NCI-H2107 (cell line): ENCODE results near the gene MUC12.
"Not testable (repeated sequence)": the region's sequence is repeated elsewhere in the genome, so short reads cannot be mapped to it uniquely, and the experiment has no call there.

Experiments used
- DNase-seq: peaks from one replicate; lab custom pipeline; 2025; lab: John Stamatoyannopoulos, UW

Gene MUC12

DNA sequence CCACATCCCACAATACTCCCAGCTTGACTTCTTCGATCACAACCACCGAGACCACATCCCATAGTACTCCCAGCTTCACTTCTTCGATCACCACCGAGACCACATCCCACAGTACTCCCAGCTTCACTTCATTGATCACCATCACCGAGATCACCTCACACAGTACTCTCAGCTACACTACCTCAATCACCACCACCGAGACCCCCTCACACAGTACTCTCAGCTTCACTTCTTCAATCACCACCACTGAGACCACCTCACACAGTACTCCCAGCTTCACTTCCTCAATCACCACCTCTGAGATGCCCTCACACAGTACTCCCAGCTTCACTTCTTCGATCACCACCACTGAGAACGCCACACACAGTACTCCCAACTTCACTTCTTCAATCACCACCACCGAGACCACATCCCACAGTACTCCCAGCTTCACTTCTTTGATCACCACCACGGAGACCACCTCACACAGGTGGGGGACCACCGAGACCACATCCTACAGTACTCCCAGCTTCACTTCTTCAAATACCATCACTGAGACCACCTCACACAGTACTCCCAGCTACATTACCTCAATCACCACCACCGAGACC is 11.4 kb upstream of the MUC12 start:
- DNase-seq, result no peak

DNA sequence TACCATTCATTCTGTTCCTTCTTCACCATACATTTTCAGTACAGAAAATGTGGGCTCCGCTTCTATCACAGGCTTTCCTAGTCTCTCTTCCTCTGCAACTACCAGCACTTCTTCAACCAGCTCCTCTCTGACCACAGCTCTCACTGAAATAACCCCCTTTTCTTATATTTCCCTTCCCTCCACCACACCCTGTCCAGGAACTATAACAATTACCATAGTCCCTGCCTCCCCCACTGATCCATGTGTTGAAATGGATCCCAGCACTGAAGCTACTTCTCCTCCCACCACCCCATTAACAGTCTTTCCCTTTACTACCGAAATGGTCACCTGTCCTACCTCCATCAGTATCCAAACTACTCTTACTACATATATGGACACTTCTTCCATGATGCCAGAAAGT is 9.5 kb upstream of the MUC12 start:
- no peak for DNase-seq

DNA sequence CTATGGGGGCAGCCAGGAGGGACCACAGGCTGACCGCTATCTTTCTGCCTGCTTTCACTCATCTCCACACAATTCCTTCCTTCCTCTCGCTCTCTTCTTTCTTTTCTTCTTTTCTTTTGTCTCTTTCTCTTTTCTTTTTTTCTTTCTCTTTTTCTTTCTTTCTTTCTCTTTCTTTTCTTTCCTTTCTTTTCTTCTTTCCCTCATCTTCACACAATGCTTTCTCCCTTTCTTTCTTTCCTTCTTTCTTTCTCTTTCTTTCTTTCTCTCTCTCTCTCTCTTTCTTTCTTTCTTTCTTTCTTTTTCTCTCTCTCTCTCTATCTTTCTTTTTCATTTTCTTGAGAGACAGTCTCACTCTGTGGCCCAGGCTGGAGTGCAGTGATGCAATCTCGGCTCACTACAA is 6.8 kb upstream of the MUC12 start:
- DNase-seq, result no peak

DNA sequence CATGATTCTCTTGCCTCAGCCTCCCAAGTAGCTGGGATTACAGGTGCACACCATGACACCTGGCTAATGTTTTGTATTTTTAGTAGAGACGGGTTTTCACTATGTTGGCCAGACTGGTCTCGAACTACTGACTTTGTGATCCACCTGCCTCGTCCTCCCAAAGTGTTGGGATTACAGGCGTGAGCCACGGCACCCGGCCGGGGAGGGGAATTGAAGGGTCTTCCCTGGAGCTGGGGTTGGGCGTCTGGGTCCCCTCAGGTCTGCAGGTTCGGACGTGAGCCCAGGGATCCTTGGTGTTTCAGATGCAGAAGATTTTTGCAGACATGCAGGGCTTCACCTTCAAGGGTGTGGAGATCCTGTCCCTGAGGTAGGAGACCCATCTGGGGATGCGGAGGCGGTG is 6.0 kb upstream of the MUC12 start:
- DNase-seq, result no peak

DNA sequence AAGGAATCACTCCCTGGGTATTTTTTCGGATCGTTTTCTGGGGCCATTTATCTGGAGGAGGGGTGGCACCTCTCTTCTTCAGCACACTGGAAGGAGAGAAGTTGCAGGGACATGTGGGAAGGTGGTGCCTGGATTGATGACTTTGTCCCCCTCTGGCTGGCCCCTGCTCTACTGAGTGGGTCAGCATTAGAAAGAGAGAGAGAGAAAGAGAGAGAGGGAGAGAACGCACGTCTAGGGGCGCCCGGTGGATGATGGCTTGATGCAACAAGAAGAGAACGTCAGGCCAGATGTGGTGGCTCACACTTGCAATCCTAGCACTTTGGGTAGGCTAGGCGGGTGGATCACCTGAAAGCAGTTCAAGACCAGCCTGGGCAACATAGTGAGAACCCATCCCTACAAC is 5.5 kb upstream of the MUC12 start:
- no peak for DNase-seq

DNA sequence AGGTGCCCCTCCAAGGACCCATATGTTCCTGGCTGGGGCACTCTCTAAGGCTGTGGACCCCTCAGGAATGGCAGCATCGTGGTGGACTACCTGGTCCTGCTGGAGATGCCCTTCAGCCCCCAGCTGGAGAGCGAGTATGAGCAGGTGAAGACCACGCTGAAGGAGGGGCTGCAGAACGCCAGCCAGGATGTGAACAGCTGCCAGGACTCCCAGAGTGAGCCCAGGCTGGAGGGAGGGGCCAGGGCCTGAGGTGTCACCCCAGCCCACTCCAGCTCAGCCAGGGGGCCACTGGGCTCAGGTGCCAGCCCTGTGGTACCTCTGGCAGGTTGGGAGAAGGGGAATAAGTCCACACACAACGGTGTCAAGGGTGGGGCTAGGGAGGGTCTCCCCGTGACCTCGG is 4.7 kb upstream of the MUC12 start:
- DNase-seq, result no peak

DNA sequence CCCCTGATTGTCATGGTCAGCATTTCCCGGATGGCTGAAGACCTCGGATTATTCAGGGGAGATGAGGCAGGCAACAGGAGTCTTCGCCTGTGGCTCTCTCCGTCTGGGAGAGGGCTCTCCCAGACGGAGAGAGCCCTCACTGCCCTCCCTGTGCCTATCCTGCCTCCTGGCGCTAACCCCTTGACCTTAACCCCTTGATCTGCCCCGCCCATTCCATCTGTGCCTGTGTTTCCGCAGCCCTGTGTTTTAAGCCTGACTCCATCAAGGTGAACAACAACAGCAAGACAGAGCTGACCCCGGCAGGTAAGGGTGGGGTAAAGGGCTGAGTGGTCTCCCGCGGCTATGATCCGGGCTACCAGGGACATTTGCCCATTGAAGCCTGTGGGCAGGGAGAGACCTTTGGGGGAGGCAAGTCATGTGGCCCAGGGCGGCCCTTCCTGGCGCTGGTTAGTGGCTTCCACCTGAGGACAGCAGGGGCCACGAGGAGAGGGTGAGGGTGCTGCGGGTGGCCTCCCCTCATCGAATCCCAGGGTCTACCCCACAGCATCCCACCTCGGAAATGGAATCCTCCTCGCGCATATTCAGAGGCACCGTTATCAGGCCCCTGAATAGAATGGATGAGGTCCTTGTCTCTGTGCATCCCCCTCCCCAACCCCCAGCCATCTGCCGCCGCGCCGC is 4.2 kb upstream of the MUC12 start:
- no peak for DNase-seq

DNA sequence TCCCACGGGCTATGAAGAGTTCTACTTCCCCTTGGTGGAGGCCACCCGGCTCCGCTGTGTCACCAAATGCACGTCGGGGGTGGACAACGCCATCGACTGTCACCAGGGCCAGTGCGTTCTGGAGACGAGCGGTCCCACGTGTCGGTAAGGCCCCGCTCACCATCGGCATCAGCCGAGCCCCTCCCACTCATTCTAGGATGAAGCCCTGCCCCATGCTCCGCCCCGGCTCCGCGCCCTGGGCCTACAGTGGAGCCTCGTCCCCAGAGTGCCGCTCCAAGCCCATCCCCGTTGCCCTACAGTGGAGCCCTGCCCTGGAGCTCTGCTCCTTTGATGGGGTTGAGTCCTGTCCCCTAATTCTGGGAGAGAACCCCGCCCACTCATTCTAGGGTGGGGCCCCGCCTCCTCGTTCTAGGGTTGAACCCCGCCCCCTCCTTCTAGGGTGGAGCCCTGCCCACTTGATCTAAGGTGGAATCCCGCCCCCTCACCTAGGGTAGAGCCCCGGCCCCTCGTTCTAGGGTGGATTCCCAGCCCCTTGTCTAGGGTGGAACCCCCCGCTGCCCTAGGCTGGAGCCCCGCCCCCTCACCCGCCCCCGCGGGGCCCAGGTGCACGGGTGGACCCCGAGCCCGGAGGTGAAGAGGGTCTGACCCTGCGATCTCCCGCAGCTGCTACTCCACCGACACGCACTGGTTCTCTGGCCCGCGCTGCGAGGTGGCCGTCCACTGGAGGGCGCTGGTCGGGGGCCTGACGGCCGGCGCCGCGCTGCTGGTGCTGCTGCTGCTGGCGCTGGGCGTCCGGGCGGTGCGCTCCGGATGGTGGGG is 3.4 kb upstream of the MUC12 start:
- DNase-seq, result no peak

DNA sequence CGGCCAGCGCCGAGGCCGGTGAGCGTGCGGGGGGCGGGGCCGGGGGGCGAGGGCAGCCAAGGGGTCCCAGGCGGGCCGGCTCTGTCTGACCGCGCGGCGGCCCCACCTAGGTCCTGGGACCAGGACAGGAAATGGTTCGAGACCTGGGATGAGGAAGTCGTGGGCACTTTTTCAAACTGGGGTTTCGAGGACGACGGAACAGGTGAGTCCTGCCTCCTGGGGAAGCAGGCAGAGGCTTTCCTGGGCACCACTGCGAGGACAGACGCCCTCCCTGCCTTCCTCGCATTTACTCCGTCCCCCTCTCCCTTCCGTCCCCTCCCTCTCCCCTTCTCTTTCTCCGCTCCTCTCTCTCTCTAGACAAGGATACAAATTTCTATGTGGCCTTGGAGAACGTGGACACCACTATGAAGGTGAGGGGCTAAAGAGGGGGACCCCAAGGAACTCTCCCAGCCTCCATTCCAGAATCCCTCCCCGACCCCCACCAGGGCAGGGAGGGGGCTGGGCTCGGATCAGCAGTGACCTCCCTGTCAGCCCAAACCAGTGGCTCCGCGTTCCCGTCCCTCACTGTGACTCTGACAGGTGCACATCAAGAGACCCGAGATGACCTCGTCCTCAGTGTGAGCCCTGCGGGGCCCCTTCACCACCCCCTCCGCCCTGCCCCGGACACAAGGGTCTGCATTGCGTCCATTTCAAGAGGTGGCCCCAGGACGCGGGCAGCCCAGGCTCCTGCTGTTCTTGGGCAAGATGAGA is 2.6 kb upstream of the MUC12 start:
- no peak for DNase-seq

DNA sequence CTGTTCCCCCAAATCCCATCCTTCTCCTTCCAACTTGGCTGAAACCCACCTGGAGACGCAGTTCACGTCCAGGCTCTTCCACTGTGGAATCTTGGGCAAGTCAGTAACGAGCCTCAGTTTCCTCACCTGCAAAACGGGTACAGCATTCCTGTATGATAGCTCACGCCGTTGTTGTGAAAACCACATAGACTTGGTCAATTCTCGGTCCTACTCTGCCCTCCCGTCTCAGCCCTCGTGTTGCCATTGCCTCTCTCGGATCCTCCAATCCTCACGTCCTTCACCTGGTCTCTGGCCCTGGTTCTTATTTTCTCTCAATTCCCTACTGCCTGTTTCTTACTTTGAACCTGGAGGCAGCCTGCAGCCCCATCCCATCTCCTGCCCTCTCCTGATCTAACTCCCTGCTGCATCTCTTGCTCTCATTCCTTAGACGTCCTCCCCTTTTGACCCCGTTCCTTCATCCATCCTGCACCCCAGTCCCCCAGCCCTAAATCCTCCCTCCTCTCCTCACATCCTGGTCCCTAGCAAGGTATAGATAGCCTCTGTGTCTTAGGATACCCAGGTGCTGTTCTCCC is 2.0 kb upstream of the MUC12 start:
- no peak for DNase-seq

DNA sequence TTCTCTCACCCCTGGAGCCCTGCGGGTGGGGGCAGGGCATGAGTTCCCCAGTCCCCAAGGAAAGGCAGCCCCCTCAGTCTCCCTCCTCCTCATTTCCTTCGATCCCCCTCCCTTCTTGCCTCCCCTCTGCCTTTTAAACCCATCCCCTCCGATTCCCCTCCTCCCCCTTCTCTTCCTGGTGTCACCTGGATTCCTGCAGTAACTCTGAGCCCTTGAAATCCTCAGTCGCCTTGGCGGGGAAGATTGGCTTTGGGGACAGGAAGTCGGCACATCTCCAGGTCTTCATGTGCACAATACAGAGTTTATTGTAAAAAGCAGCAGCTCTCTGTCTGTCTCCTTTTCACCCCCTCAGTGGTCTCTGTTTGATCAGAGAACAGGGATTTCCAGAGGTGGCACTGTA is 1.3 kb upstream of the MUC12 start:
- no peak for DNase-seq

DNA sequence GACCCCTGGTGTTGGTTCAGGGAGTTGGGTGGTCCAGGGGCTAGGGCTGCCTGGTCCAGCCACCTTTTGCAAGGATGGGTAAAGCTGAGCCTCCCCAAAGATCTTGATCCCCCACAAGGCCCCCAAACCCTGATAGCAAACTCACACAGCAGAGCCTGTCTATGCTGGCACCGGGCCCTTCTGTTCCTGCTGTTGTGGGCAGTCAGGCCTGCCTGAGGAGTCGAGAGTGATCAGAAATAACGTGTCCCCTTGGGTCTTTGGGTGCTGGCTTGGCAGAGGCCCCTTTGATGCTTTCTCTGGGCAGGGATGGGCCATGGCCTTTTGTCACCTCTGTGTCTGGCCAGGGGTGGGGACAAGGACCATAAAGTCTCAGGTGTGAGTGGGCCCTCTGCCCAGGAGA is 715 bp upstream of the MUC12 start:
- DNase-seq, result no peak

DNA sequence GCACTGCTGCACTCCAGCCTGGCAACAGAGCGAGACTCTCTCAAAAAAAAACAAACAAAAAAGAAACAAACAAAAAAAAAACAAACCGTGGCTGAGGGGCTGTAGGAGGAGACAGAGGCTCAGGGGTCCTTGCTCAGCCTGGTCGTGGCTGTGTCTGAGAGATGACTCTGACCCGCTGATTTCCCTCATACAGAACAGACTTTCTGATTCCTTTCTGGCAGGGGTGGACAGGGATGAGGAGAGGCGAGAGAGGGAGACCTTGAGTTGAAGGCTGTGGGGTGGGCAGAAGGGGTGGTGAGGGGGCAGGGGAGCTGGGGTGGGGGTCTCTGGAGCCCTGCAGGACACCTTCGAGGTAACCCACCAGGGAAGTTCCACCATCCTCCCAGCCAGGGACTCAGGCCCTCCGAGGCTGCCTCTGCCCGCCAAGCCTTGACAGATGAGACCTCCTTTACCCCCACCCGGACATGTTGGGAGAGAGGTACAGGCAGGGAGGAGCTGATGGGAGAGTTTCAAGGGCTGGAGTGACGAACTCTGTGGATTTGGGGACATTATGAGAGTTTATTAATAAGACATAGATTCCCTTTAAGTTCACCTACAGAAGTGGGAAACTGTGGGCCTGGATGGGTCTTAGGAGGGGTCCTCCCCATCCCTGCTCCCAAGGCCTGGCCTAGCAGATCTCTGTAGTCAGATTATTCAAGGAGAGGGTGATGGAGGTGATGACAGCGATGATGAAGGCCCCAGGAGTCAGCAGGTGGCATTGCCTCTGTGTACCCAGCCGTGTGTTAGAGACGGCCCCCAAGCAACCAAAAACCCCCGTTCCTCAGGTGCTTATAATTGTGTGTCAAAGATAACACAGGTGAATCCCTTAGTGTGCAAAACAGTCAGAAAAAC is 2.0 kb downstream of the MUC12 start:
- DNase-seq, result no peak

DNA sequence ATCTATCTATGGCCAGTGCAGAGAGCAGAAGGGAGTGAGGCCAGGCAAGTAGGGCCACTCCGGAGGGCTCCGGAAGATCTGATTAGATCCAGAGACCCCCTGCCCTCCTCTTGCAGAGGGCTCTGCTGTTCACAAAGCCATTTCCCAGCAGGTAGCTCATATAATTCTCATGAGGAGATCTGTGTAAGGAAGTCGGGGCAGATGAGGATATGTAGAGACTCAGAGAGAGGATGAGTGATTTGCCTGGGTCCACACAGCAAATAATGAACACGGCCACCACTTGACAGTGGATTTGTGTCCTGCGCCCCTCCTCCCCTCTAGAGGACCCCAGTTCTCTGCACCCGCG is 2.6 kb downstream of the MUC12 start:
- DNase-seq, result no peak

DNA sequence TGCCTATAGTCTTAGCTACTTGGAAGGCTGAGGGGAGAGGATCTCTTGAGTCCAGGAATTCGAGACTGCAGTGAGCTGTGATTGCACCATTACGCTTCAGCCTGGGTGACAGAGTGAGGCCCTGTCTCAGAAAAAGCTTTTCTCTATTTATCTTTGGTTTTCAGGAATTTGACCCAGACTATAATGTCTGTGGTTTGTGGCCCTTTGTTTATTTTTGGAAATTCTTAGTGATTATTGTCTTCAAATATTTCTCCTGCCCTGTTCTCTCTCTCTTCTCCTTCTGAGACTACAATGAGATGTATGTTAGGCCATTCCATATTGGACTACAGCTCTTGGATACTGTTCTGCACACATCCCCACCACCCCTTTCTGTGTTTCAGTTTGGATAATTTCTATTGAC is 4.7 kb downstream of the MUC12 start:
- no peak for DNase-seq

DNA sequence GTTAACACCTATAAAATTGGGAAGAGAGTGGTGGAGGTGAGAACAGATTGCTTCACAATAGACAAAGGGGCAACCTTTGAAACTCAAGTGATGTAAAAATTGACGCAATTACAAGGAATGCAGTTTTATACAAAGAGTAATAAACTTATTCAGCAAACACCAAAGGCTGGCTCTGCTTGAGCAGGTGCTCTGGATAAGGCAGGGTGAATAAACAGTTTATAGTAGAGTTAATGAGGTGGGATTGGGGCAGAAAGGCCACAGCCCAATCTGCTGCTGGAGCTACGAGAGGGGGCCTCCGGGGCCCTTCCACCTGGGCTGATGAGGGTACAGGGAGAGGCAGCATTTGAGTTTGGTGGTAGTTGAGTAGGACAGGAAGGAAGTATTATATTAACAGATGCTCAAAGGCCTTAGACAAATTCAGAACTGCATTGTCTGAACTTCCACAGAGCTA is 6.0 kb downstream of the MUC12 start:
- DNase-seq, result no peak

DNA sequence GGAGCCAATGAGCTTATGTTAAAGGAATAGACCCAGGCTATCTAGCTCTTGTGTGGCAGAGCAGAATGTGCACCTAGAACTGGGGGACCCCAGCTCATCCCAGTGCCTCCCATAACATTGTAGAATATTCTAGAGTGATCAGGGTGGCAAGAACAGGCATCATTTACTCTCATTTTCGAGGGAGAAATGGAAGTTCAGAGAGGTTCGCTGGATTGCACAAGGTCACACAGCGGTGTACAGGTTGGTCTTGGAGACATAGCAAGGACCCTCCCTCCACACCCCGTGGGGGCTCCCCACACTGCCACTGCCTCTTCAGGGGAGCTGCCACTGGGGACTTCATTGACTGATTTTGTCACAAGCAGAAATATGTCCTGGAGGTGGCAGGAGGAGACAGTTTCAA is 8.9 kb downstream of the MUC12 start:
- no peak for DNase-seq

DNA sequence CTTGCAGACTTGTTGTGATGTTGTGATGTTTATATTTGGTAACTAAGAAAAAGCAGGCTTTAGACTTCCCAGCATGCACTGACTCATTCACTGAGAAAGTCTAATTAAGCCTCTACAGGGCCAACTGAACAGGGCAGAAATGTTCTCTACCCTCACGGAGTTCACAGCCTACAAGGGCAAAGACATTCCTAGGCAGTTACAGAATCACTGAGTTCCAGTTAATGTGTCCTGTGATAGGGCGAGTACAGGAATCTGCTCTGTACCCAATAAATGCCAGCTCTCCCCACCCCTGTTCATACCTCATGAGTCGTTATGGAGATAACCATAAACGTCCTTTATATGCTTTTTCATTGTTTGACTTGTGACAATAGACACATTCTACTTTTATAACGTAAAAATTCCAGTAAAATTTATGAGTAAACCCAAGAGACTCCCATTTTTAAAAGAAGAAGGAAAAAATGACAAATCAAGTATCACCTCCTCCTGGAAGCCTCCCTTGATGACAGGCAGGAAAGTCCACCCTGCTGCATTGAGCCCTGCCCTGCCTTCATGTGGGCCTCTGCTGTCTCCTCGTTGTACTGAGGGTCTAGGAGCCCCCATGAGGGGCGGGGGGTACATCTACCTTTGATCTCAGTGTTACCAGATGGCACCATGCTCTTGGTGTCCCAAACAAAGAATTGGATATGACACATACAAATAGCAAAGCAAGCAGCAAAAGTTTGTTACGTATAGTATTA is 14.3 kb downstream of the MUC12 start:
- no peak for DNase-seq

DNA sequence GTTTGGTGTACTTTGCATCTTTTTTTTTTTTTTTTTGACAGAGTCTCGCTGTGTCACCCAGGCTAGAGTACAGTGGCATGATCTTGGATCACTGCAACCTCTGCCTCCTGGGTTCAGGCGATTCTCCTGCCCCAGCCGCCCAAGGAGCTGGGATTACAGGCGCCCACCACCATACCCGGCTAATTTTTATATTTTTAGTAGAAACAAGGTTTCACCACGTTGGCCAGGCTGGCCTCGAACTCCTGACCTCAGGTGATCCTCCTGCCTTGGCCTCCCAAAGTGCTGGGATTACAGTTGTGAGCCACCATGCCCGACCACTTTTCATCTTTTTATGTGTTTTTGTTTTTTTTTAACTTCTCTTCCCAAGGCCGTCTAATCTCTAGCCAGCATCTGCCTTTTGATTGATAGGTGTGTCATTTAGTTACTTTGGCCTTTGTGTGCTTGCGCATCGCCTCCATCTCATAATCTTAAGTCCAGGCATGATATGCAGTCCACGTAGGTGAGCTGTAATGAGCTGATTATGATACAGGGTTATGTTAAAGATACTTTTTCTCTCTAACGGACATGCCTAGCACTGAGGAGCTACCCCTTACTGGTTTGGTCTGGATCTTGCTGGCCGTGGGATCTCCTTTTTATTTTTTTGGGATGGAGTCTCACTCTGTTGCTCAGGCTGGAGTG is 15.0 kb downstream of the MUC12 start:
- not testable (repeated sequence) for DNase-seq
